ENCODE results near the gene PCSK1. TPM values are rescaled to one million over a fixed set of nuclear protein-coding genes. Genes with fewer than 3 reads are reported as not detected.
A peak's percentile ranks its signal among the peaks of the same experiment; 100 is the strongest.
"Not testable (repeated sequence)": the region's sequence is repeated elsewhere in the genome, so short reads cannot be mapped to it uniquely, and the experiment has no call there.

The PCSK1 gene
- total RNA-seq, 1 donor from 2014 or later, result not detected

GRCh38 chr5:96374653-96375052 is 58.4 kb downstream of the PCSK1 start:
- Mint-ChIP-seq H3K27me3 (peaks cover 26% of the 10 kb centered on the region), H3K4me3 (no peak overlapping the region), H3K4me1 (no peaks in the 10 kb centered on the region), H3K36me3 (ENCODE audit: low read depth) (no peaks in the 10 kb centered on the region), H3K9me3 (no peaks in the 10 kb centered on the region), H3K27ac (no peak overlapping the region)
- no peak for DNase-seq
- intact Hi-C loops (cut with micrococcal nuclease), result no loop called here

GRCh38 chr5:96373381-96373733 is 59.7 kb downstream of the PCSK1 start:
- no peaks in the 10 kb centered on the region for H3K9me3 Mint-ChIP-seq
- H3K27me3 Mint-ChIP-seq, result peaks cover 28% of the 10 kb centered on the region
- no peak overlapping the region for H3K27ac Mint-ChIP-seq
- peak; percentile 24 for DNase-seq
- H3K4me3 Mint-ChIP-seq, result no peak overlapping the region
- H3K4me1 Mint-ChIP-seq, result no peaks in the 10 kb centered on the region
- intact Hi-C loops (cut with micrococcal nuclease), result no loop called here
- H3K36me3 Mint-ChIP-seq (ENCODE audit: low read depth), result no peaks in the 10 kb centered on the region

GRCh38 chr5:96372726-96373380 is 60.2 kb downstream of the PCSK1 start:
- DNase-seq, result peak; percentile 23
- Mint-ChIP-seq H3K9me3 (no peaks in the 10 kb centered on the region), H3K4me3 (no peak overlapping the region), H3K4me1 (no peaks in the 10 kb centered on the region), H3K36me3 (ENCODE audit: low read depth) (no peaks in the 10 kb centered on the region), H3K27ac (no peak overlapping the region), H3K27me3 (peaks cover 25% of the 10 kb centered on the region)
- intact Hi-C loops (cut with micrococcal nuclease), result no loop called here

GRCh38 chr5:96370976-96371375 is 62.1 kb downstream of the PCSK1 start:
- H3K36me3 Mint-ChIP-seq (ENCODE audit: low read depth), result no peaks in the 10 kb centered on the region
- no peak overlapping the region for H3K4me3 Mint-ChIP-seq
- peak; percentile 8 for DNase-seq
- no peaks in the 10 kb centered on the region for H3K9me3 Mint-ChIP-seq
- H3K27ac Mint-ChIP-seq, result no peak overlapping the region
- intact Hi-C loops (cut with micrococcal nuclease), result no loop called here
- peaks cover 26% of the 10 kb centered on the region for H3K27me3 Mint-ChIP-seq
- H3K4me1 Mint-ChIP-seq, result no peaks in the 10 kb centered on the region

DNA sequence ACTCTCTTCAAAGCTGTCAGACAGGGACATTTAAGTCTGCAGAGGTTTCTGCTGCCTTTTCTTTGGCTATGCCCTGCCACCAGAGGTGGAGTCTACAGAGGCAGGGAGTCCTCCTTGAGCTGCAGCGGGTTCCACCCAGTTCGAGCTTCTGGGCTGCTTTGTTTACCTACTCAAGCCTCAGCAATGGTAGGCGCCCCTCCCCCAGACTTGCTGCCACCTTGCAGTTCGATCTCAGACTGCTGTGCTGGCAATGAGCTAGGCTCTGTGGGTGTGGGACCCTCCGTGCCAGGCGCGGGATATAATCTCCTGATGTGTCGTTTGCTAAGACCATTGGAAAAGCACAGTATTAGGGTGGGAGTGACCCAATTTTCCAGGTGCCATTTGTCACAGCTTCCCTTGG is 65.7 kb downstream of the PCSK1 start:
- H3K4me3 Mint-ChIP-seq; intact Hi-C loops (cut with micrococcal nuclease); H3K9me3 Mint-ChIP-seq; H3K4me1 Mint-ChIP-seq; H3K36me3 Mint-ChIP-seq (ENCODE audit: low read depth); H3K27ac Mint-ChIP-seq: not testable (repeated sequence)
- DNase-seq, result peak; percentile 37
- H3K27me3 Mint-ChIP-seq, result peaks cover 23% of the 10 kb centered on the region

DNA sequence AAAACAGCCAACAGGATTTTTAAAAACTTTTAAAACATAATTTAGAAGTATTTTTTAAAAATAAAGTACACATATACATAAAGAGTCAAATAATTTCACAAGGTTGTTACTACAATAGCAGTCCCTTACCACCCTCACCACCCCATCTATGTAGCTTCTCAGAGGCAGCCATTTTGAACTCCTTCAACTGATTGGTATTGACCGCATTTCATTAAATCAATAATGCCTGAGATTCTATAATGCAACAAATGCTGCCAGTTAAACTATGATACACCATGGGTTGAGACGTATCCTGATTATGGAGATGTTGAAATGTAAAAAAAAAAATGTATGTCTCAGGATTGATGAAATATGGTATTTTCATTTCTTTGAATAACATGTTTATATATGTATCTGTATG is 78.8 kb downstream of the PCSK1 start:
- no peak overlapping the region for H3K4me3 Mint-ChIP-seq
- H3K9me3 Mint-ChIP-seq, result no peaks in the 10 kb centered on the region
- peaks cover 43% of the 10 kb centered on the region for H3K27me3 Mint-ChIP-seq
- no peak for DNase-seq
- H3K4me1 Mint-ChIP-seq, result no peaks in the 10 kb centered on the region
- H3K27ac Mint-ChIP-seq, result no peak overlapping the region
- no peaks in the 10 kb centered on the region for H3K36me3 Mint-ChIP-seq (ENCODE audit: low read depth)
- intact Hi-C loops (cut with micrococcal nuclease), result no loop called here

- intact Hi-C loops (cut with micrococcal nuclease), result no loop called here
- H3K36me3 Mint-ChIP-seq (ENCODE audit: low read depth), result no peaks in the 10 kb centered on the region
- H3K27ac Mint-ChIP-seq, result no peak overlapping the region
- no peaks in the 10 kb centered on the region for H3K4me1 Mint-ChIP-seq
- no peak for DNase-seq
- no peak overlapping the region for H3K4me3 Mint-ChIP-seq
- no peaks in the 10 kb centered on the region for H3K9me3 Mint-ChIP-seq
- H3K27me3 Mint-ChIP-seq, result peaks cover 35% of the 10 kb centered on the region
These were observed 79.8 kb downstream of the PCSK1 start for GRCh38 chr5:96353220-96353619.

- H3K27ac Mint-ChIP-seq, result no peak overlapping the region
- H3K36me3 Mint-ChIP-seq (ENCODE audit: low read depth), result no peaks in the 10 kb centered on the region
- peaks cover 33% of the 10 kb centered on the region for H3K27me3 Mint-ChIP-seq
- DNase-seq, result no peak
- H3K9me3 Mint-ChIP-seq, result no peaks in the 10 kb centered on the region
- H3K4me1 Mint-ChIP-seq, result peaks cover 5% of the 10 kb centered on the region
- no peak overlapping the region for H3K4me3 Mint-ChIP-seq
- intact Hi-C loops (cut with micrococcal nuclease), result no loop called here
These were observed 82.4 kb downstream of the PCSK1 start for GRCh38 chr5:96350678-96351077.

GRCh38 chr5:96348536-96348935 is 84.5 kb downstream of the PCSK1 start:
- DNase-seq, result no peak
- Mint-ChIP-seq H3K27ac (no peak overlapping the region), H3K27me3 (peaks cover 39% of the 10 kb centered on the region), H3K4me1 (peaks cover 20% of the 10 kb centered on the region), H3K4me3 (no peak overlapping the region), H3K9me3 (no peaks in the 10 kb centered on the region), H3K36me3 (ENCODE audit: low read depth) (no peaks in the 10 kb centered on the region)
- intact Hi-C loops (cut with micrococcal nuclease), result loop anchor here (5.0 to 10.0 kb wide), 4 partner anchors 89 to 816 kb away; no protein-coding TSS in a partner anchor

DNA sequence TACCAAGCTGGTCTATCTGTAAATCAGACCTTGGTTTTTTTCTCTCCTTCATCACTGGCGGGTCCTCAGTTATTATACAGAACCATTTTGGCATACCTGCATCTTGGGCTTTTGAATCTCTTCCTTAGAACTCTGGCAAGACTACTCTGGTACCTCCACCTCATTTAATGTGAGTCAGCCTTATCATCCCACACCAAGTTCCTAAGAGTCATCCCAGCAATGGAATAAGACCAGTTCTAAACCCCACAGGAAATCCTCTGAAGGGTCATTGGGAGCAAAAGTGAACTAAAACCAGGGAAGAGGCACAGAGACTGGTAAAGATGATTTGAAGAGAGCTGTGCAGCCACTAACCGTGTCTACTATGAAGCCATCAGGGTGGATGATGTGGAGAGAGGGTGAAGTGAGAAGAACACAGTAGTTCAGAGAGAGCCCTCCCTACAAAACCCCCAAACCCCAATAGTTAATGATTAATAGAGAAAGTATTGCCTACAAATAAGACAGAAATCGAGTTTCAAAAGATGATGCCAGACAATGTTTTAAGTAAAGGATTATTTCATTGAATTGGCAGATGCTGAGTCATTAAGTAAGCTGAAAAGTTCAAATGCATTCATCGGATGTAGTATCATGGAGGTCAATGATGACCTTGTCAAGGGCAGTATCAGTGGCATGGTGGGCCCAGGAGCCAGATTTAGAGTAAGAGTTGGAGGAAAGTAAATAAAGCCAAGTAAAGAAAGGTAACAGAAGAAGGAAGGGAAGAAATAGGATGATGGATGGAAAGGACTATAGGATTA is 85.4 kb downstream of the PCSK1 start:
- H3K9me3 Mint-ChIP-seq, result no peaks in the 10 kb centered on the region
- H3K4me1 Mint-ChIP-seq, result peaks cover 20% of the 10 kb centered on the region
- no peaks in the 10 kb centered on the region for H3K36me3 Mint-ChIP-seq (ENCODE audit: low read depth)
- no peak overlapping the region for H3K4me3 Mint-ChIP-seq
- no peak overlapping the region for H3K27ac Mint-ChIP-seq
- DNase-seq, result no peak
- intact Hi-C loops (cut with micrococcal nuclease), result loop anchor here (2.0 to 10.0 kb wide), 5 partner anchors 90 to 817 kb away; no protein-coding TSS in a partner anchor
- peaks cover 38% of the 10 kb centered on the region for H3K27me3 Mint-ChIP-seq

DNA sequence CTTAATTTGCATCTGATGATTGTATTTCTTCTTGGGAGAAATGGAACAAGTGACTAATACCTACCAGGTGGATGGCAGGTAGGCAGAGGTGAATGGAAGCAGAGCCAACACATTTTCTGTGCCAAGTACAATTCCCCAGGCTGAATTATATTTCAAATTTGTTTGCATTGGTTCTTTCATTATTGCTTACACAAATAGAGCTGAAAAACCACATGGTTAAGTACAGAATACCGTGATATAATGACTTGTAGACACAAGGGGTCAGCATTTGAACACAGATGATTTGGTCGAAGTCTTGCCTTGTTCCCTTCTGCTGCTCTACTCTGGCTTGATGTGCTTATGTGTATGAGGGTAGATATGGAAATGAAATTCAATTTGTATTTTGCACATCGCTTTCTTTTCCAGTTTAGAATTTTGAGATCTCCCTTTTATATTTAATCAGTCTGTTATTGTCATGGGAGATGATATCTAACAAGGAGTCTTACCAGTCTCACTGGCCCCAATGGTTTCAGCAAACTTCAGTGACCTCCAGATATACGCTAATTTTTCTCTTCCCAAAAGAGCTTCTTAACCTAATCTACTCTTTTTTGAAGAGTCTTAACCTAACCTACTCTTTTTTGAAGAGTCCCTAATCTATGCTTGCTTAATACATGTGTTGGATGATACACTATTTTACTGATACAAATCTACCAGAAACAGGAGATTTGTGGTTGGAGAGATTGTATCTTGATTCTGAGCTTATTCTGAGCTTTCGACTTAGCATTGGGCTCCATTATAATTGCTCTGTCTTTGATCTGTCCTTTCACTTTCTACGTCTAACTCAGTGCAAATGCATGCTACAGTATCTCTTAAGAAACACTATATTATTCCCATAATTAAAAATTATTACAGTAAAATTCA is 88.1 kb downstream of the PCSK1 start:
- Mint-ChIP-seq H3K27ac (no peak overlapping the region), H3K9me3 (no peaks in the 10 kb centered on the region), H3K4me1 (peaks cover 24% of the 10 kb centered on the region), H3K36me3 (ENCODE audit: low read depth) (no peaks in the 10 kb centered on the region), H3K4me3 (peak overlapping the region; percentile 2), H3K27me3 (peaks cover 35% of the 10 kb centered on the region)
- peak; percentile 79 for DNase-seq
- intact Hi-C loops (cut with micrococcal nuclease), result loop anchor here (1.0 to 10.0 kb wide), 7 partner anchors 92 to 820 kb away; no protein-coding TSS in a partner anchor

DNA sequence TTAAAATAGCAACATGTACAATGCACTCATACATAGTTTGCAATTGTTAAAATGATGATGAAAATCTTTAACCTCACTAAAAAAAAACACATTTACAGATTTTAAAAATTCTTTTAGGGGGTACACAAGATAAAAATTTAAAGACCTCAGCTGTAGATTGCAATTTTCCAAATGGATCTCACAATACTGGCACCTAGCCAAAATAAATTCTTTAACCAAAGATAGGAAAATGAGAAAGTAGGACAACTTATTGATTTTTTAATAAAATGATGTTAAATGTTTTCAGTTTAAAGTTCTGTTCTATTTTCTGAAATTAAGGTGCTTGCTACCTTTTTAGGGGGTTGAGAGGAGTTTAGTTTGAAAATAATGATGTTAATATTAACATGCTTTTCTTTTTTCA is 90.0 kb downstream of the PCSK1 start:
- no peaks in the 10 kb centered on the region for H3K36me3 Mint-ChIP-seq (ENCODE audit: low read depth)
- H3K9me3 Mint-ChIP-seq, result no peaks in the 10 kb centered on the region
- H3K27ac Mint-ChIP-seq, result no peak overlapping the region
- intact Hi-C loops (cut with micrococcal nuclease), result loop anchor here (10.0 kb wide), 3 partner anchors 628 to 822 kb away; no protein-coding TSS in a partner anchor
- H3K4me1 Mint-ChIP-seq, result peaks cover 33% of the 10 kb centered on the region
- H3K4me3 Mint-ChIP-seq, result no peak overlapping the region
- no peak for DNase-seq
- peaks cover 42% of the 10 kb centered on the region for H3K27me3 Mint-ChIP-seq

GRCh38 chr5:96342581-96342980 is 90.5 kb downstream of the PCSK1 start:
- DNase-seq, result no peak
- intact Hi-C loops (cut with micrococcal nuclease), result loop anchor here (10.0 kb wide), 3 partner anchors 628 to 822 kb away; no protein-coding TSS in a partner anchor
- peaks cover 42% of the 10 kb centered on the region for H3K27me3 Mint-ChIP-seq
- no peaks in the 10 kb centered on the region for H3K9me3 Mint-ChIP-seq
- H3K27ac Mint-ChIP-seq, result no peak overlapping the region
- no peak overlapping the region for H3K4me3 Mint-ChIP-seq
- H3K36me3 Mint-ChIP-seq (ENCODE audit: low read depth), result no peaks in the 10 kb centered on the region
- peaks cover 33% of the 10 kb centered on the region for H3K4me1 Mint-ChIP-seq

All from activated CD4-positive, alpha-beta T cell treated with anti-CD3 and anti-CD28 coated beads, Interleukin-2, amount 10 ng/mL, durations not matched to agents 24 days and 14 days (primary cell).